DND-41 (cell line): ENCODE data around the gene GRM5.
"Not testable (repeated sequence)": the region's sequence is repeated elsewhere in the genome, so short reads cannot be mapped to it uniquely, and the experiment has no call there.

Experiments used
- EZH2 ChIP-seq: IDR thresholded peaks from 3 replicates; pipeline ENCODE4 v1.6.1; 2012; ENCODE audit warnings: borderline replicate concordance, low read depth, mild to moderate bottlenecking, moderate library complexity, low read length, inconsistent platforms; ENCODE audit not compliant: severe bottlenecking
- TF ChIP-seq, protein P1 (sequence below): IDR thresholded peaks from 2 replicates; pipeline ENCODE4 v1.5.1; 2012; ENCODE audit warnings: borderline replicate concordance, low read length, moderate library complexity, mild to moderate bottlenecking; ENCODE audit not compliant: poor library complexity, severe bottlenecking; ENCODE audit errors: extremely low read depth

DNA sequence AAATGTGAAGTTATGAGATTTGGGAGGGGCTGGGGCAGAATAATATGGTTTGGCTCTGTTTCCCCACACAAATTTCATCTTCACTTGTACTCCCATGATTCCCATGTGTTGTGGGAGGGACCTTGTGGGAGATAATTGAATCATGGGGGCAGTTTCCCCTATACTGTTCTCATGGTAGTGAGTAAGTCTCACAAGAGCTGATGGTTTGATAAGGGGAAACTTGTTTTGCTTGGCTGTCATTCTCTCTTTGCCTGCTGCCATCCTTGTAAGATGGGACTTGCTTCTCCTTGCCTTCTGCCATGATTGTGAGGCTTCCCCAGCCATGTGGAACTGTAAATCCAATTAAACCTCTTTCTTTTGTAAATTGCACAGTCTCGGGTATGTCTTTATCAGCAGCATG, 531.1 kb downstream of the GRM5 start:
- TF ChIP-seq EZH2, result not testable (repeated sequence)
- TF ChIP-seq, protein P1, sequence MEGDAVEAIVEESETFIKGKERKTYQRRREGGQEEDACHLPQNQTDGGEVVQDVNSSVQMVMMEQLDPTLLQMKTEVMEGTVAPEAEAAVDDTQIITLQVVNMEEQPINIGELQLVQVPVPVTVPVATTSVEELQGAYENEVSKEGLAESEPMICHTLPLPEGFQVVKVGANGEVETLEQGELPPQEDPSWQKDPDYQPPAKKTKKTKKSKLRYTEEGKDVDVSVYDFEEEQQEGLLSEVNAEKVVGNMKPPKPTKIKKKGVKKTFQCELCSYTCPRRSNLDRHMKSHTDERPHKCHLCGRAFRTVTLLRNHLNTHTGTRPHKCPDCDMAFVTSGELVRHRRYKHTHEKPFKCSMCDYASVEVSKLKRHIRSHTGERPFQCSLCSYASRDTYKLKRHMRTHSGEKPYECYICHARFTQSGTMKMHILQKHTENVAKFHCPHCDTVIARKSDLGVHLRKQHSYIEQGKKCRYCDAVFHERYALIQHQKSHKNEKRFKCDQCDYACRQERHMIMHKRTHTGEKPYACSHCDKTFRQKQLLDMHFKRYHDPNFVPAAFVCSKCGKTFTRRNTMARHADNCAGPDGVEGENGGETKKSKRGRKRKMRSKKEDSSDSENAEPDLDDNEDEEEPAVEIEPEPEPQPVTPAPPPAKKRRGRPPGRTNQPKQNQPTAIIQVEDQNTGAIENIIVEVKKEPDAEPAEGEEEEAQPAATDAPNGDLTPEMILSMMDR, result not testable (repeated sequence)
